ENCODE measurements around the gene C14orf180. TPM values are rescaled to one million over a fixed set of nuclear protein-coding genes. Genes with fewer than 3 reads are reported as not detected.

Gene C14orf180
- total RNA-seq, 1 donor from 2014 or later: 0.26 TPM

DNA sequence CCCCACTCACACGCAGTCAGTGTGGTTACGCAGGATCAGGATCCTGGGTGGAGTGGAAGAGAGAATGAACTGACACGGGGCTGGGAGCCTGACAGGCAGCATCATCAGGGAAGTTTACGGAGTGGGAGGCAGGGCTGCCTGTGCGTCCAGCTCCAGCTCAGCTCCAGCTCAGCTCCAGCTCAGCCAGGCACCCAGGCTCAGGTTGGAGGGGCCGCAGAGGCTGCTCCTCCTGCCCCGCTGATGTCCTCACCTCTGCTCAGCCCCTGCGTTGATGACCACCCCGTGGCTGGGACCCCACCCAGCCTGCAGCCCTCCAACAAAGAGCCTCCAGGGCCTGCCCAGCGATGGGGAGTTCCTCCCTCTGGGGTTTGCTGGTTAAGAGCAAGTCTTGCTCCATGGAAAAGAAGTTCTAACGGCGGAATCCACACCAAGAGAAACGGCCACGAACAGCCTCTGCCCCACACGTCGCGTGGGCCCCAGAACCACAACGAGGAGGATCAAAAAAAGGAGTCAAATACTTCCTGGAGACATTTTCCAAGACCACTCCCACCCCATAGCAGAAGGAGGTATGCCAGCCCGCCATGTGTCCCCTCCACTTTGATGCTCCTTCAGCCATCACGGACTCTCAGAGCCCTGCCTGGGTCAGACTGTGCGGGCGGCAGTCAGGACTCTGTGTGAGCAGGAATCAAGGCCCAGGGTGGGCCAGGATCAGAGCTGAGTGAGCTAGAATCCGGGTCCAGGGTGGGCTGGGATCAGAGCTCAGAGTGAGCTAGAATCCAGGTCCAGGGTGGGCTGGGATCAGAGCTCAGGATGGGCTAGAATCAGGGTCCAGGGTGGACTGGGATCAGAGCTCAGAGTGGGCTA is 17.7 kb upstream of the C14orf180 start:
- DNase-seq (ENCODE audit: low spot score): no peak

- no peak for DNase-seq (ENCODE audit: low spot score)
Measured at GRCh38 chr14:104562606-104563005, 17.0 kb upstream of the C14orf180 start.

DNA sequence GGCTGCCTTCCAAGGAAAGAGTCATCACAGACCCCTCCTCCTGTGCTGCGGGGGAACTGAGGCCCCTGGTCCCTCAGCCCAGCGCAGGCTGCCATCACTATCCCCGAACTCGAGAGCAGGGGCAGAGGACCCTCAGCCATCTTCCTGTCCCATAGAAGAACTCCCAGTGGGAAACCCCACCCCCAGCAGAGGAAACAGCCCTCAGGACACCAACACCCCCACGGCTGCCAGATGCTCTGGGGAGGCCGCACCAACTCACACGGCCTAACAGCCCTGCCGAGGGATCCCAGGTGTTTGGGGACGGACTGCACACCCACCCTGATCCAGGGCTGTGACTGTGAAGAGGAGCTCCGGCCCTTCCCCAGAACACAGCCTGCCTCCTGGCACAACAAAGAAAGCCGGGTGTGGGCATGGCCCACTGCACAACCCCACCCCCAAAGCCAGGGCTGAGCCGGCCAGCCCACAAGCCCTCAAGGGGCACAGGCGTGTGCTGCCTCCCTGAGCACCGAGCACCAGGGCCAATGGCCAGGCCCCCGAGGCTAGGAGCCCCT is 16.3 kb upstream of the C14orf180 start:
- DNase-seq (ENCODE audit: low spot score): no peak

DNA sequence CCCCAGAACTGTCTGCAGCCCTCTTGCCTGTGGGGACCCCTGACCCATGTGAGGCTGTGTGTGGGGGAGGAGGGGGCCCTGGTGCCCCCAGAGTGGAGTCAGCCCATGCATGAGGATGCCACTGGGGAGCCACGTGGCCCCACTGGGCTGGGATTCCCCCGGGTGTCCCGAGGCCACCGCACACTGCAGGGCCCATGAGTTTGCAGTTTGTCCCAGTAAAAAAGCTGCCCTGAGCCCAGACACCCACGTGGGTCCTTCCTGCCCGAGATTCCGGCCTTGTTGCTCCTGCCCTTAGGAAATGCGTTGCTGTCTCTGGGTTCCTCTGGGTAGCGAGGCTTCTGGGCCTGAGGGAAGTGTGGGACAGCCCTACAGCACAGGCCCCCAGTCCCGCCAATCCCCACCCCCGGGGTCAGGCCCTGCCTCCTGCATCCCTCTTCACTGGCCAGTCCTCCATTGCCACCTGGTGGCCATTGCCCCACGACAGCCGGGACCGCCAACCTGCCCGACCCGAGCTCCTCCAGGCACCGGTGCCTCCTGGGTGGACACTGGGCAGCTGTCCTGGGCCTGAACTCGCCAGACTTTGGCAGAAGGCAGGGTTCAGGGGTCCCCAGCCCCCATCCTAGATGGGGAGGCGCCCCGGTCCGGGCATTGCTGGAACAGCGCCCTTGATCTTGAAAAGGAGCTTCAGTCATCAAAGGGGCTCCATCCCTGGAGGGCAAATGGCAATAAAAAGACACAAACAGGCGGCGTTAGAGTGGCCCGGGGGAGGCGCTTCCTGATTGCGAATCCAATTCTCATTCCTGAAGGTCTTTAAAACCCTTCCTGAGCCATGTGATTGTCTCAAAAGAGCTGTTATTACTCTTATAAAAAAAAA is 15.6 kb upstream of the C14orf180 start:
- DNase-seq (ENCODE audit: low spot score): peak; percentile 68

GRCh38 chr14:104564744-104565679 is 14.6 kb upstream of the C14orf180 start:
- DNase-seq (ENCODE audit: low spot score): no peak

- DNase-seq (ENCODE audit: low spot score): no peak
Measured at GRCh38 chr14:104567141-104567956, 12.2 kb upstream of the C14orf180 start.

DNA sequence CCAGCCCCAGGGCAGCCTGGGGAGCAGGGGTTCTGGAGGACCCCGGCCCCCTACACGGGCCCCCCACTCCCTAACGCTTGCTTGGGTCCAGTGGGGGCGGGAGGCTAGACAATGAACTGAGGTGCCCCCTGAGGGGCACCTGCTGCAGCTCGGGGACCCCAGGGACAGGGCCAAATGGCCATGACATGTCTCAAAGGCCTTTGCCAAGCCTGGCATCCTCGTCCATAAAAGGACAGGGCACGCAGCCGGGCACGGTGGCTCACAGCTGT is 11.7 kb upstream of the C14orf180 start:
- DNase-seq (ENCODE audit: low spot score): no peak

DNA sequence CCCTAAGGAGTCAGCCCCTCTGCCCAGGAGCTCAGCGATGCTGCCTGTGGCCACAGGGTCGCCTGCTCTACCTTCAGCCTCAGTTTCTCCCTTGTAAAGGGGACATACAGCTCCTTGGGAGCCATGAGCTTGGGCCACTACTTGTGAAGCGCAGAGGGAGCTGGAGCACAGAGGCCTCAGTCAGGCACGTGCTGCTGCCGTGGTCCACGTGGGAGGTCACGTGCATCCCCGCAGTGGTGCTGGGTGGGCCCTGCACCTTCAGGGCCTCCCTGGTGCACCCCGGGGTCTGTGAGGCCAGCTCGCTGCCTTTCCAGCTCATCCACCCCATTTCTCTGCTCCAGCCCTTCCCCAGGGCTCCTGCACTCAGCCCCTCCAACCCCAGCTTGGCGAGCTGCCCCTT is 10.9 kb upstream of the C14orf180 start:
- DNase-seq (ENCODE audit: low spot score): no peak

- no peak for DNase-seq (ENCODE audit: low spot score)
Measured at GRCh38 chr14:104569435-104569834, 10.1 kb upstream of the C14orf180 start.

DNA sequence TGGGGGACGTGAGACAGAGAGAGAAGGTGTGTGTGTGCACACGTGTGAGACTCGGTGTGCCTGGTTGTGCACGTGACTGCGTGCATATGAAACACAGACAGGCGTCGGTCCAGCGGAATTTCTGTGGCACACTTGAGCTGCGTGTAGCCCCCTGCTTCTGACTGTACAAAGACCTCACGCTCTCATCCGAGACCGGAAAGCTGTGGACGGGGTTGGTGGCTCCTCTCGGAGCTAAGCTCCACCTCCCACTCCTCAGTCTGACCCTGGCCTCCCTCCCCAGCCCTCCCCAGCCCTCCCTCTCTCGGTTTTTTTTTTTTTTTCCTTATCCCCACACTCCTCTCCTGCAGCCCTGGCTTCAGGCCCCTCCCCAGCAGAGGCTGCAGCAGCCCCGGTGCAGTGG is 8.3 kb upstream of the C14orf180 start:
- DNase-seq (ENCODE audit: low spot score): no peak

GRCh38 chr14:104572024-104572626 is 7.4 kb upstream of the C14orf180 start:
- DNase-seq (ENCODE audit: low spot score): no peak

DNA sequence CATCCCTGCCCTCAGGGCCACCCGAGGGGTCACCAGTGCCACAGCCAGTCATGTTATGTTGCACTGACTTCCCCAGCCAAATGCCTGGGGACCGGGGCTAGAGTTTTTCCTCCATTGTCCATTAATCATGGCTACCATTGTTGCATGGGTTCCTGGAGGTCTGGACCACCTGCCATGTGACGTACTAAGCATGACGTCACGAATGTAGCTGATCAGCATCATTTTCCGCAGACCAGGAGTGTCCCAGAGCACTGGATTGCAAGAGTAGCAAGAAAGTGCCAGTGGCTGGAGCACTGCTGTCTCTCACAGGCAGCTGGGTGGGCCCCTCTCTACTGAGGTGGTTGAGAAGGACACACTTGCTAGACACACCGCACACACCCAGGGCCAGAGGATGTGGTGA is 6.9 kb upstream of the C14orf180 start:
- no peak for DNase-seq (ENCODE audit: low spot score)

- no peak for DNase-seq (ENCODE audit: low spot score)
Measured at GRCh38 chr14:104573930-104574329, 5.6 kb upstream of the C14orf180 start.

DNA sequence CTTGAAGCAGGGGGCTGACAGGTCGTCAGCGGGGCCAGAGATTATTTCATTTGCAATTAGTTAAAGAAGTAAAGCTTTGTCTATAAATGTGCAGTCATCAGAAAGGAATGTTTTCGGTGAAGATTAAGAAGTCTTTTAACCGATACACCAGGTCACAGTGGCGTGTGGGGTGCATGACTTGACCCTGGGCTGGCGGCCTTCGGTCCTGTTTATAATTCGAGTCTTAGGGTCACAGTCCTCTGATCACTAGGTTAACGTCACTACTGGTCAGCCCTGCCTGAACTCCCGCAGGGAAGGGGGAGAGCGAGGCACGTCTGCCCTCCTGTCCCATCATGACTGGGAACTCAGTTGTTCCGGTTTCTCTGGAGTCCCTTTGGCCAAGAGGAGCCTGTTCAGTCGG is 5.0 kb upstream of the C14orf180 start:
- DNase-seq (ENCODE audit: low spot score): no peak

- no peak for DNase-seq (ENCODE audit: low spot score)
Measured at GRCh38 chr14:104574978-104575583, 4.5 kb upstream of the C14orf180 start.

DNA sequence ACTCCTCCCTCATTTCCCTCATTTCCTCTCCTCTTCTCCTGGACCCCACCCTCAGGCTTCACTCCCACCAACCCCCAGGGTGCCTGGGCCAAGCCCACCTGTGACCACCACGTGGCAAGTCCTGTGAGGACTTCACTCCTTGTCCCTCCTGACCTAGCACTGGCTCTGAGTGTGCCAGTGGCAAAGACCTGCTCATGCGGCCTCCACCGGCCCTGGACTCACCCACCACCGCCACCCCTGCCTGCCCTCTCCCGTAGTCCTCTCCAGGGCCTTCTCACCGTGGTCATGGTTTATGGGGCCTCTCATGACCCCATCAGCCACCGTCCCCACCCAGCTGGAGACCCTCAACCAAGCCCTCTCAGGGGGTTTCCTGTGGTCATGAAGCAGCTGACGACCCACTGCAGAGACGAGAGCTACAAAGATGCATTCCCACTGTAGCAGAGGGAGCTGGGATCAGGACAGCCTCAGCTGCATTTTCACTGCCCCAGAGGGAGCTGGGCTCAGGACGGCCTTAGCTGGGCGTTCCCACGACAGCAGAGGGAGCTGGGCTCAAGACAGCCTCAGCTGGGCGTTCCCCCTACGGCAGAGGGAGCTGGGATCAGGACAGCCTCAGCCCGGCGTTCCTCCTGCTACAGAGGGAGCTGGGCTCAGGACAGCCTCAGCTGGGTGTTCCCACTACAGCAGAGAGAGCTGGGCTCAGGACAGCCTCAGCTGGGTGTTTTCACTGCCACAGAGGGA is 3.2 kb upstream of the C14orf180 start:
- DNase-seq (ENCODE audit: low spot score): no peak

DNA sequence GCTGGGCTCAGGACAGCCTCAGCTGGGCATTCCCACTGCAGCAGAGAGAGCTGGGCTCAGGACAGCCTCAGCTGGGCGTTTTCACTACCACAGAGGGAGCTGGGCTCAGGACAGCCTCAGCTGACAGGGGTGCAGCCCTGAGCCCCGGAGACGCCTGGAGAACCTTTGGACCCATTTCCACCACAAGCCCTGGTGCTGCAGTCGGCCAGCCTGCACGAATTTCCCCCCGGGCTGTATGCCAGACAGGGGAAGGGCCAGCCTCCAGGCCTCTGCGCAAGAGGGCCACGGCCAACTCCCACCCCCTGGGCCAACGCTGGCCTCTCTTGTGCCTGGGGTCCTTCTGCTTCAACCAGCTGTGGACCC is 2.6 kb upstream of the C14orf180 start:
- peak; percentile 63 for DNase-seq (ENCODE audit: low spot score)

DNA sequence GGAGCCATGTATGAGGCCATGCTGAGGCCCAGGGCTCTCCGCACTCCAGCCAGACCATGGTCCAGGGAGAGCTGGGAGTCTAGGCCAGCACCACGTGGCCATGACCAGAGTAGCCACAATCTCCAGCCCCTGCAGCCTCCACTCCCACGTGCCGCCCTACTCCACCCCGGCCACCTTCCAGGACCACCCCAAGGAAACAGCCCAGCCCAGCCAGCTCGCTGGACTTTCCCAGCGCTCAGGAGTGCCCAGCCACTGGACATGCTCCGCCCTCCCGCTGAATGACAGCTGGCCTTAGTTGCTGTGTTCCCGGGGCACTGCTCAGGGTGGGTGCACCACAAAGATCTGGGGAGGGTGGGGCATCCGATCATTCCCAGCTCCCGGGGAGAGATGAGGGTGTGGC is 2.1 kb upstream of the C14orf180 start:
- DNase-seq (ENCODE audit: low spot score): peak; percentile 26

DNA sequence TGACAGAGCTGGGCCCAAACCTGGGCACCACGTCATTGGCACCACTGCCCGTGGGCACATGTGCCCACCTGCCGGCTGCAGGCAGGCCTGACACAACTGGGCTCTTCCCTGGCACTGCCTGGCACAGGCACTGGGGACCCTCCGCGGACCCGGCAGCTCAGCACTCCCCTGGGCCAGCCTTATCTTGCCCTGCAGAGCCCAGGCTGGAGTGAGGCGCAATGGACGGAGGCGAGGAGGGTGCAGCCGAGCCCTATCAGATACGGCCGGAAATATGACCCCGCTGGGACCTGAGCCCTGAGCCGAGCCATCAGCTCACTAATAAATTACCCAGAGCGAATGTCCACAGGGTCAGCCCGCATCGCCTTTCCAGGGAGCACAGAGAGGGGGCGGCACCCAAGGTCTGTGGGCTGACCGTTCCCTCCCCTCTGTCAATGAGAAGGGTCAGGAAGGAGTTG is 1.7 kb upstream of the C14orf180 start:
- DNase-seq (ENCODE audit: low spot score): no peak
